OCI-LY1 (cell line): Measurements from ENCODE around the gene RYR3.

Source experiments
- H2AFZ ChIP-seq: fragments of 200-600 bp; sonication (generic), shearing (Covaris generic); 2 replicates; pipeline ENCODE4 v1.6.0; 2014; ENCODE audit warnings: antibody characterized with exemption, mild to moderate bottlenecking, low read length
- H3F3A ChIP-seq: fragments of 200-600 bp; sonication (generic), shearing (Covaris generic); 2 replicates; pipeline ENCODE4 v1.6.0; 2014; ENCODE audit warnings: mild to moderate bottlenecking, antibody characterized with exemption, low read length, moderate library complexity; ENCODE audit not compliant: insufficient read depth
- H3K27ac ChIP-seq: fragments of 200-600 bp; sonication (generic); 2 replicates; pipeline ENCODE4 v1.5.1; 2014; ENCODE audit warnings: low read length, mixed run types, mild to moderate bottlenecking, low read depth; ENCODE audit not compliant: poor library complexity, severe bottlenecking
- H3K27me3 ChIP-seq: fragments of 200-600 bp; sonication (generic); 2 replicates; pipeline ENCODE4 v1.6.0; 2014; ENCODE audit warnings: antibody characterized with exemption, mild to moderate bottlenecking, low read length, moderate library complexity; ENCODE audit not compliant: insufficient read depth
- H3K36me3 ChIP-seq: fragments of 200-600 bp; sonication (generic); 2 replicates; pipeline ENCODE4 v1.6.1; 2014; ENCODE audit warnings: mild to moderate bottlenecking, antibody characterized with exemption, low read length, moderate library complexity, mixed read lengths; ENCODE audit not compliant: insufficient read depth
- H3K4me1 ChIP-seq: fragments of 200-600 bp; sonication (generic); 2 replicates; pipeline ENCODE4 v1.5.1; 2014; ENCODE audit warnings: mild to moderate bottlenecking, low read length, moderate library complexity; ENCODE audit not compliant: insufficient read depth, severe bottlenecking
- H3K4me2 ChIP-seq: fragments of 200-600 bp; sonication (generic), shearing (Covaris generic); 2 replicates; pipeline ENCODE4 v1.6.1; 2014; ENCODE audit warnings: low read length
- H3K4me3 ChIP-seq: fragments of 200-600 bp; sonication (generic); 2 replicates; pipeline ENCODE4 v1.5.1; 2014; ENCODE audit warnings: low read length, low read depth, mild to moderate bottlenecking, mixed read lengths; ENCODE audit not compliant: poor library complexity, severe bottlenecking
- H3K79me2 ChIP-seq: fragments of 200-600 bp; shearing (Covaris generic); 2 replicates; pipeline ENCODE4 v1.6.1; 2016; ENCODE audit warnings: mixed run types, low read length, mixed read lengths; ENCODE audit not compliant: insufficient read depth
- H3K9ac ChIP-seq: fragments of 200-600 bp; sonication (generic), shearing (Covaris generic); 2 replicates; pipeline ENCODE4 v1.6.1; 2014; ENCODE audit warnings: mild to moderate bottlenecking, low read length, mixed read lengths
- H3K9me2 ChIP-seq: fragments of 200-600 bp; sonication (generic), shearing (Covaris generic); 2 replicates; pipeline ENCODE4 v1.6.1; 2014; ENCODE audit warnings: low read depth, mild to moderate bottlenecking, low read length, mixed read lengths
- H3K9me3 ChIP-seq: fragments of 200-600 bp; shearing (Covaris generic); 2 replicates; pipeline ENCODE4 v1.6.1; 2014; ENCODE audit warnings: low read length, mixed read lengths
- H4K20me1 ChIP-seq: fragments of 200-600 bp; sonication (generic), shearing (Covaris generic); 2 replicates; pipeline ENCODE4 v1.6.0; 2016; ENCODE audit warnings: mild to moderate bottlenecking, low read length; ENCODE audit not compliant: insufficient read depth
- CTCF ChIP-seq: fragments of 200-600 bp; sonication (generic), shearing (Covaris generic); IDR thresholded peaks from 2 replicates; pipeline ENCODE4 v1.5.1; 2017; ENCODE audit warnings: mild to moderate bottlenecking, antibody characterized with exemption, low read length, moderate library complexity, mixed read lengths
- EZH2 ChIP-seq: fragments of 200-600 bp; sonication (generic), shearing (Covaris generic); IDR thresholded peaks from 2 replicates; pipeline ENCODE4 v1.8.0; 2017; ENCODE audit warnings: borderline replicate concordance, mixed run types, mild to moderate bottlenecking, antibody characterized with exemption, low read length, moderate library complexity, mixed read lengths

RYR3 gene

GRCh38 chr15:33700695-33701303, 390.0 kb downstream of the RYR3 start:
- Histone ChIP-seq H3K36me3 (no peaks in the 10 kb centered on the region), H3K9me2 (no peaks in the 10 kb centered on the region), H2AFZ (no peak overlapping the region), H3K27me3 (0 out of 2 replicates have a peak, but pooled peaks cover 5% of the 10 kb centered on the region), H3K9me3 (no peaks in the 10 kb centered on the region), H4K20me1 (no peaks in the 10 kb centered on the region), H3F3A (no peaks in the 10 kb centered on the region), H3K27ac (no peak overlapping the region), H3K9ac (no peak overlapping the region), H3K79me2 (no peaks in the 10 kb centered on the region), H3K4me2 (no peak overlapping the region), H3K4me3 (no peak overlapping the region), H3K4me1 (no peaks in the 10 kb centered on the region)
- TF ChIP-seq CTCF (peak; percentile 91), EZH2 (no peak)

GRCh38 chr15:33701304-33701696, 390.5 kb downstream of the RYR3 start:
- Histone ChIP-seq H3K4me1 (no peaks in the 10 kb centered on the region), H4K20me1 (no peaks in the 10 kb centered on the region), H2AFZ (no peak overlapping the region), H3K4me3 (no peak overlapping the region), H3K27me3 (0 out of 2 replicates have a peak, but pooled peaks cover 5% of the 10 kb centered on the region), H3K9me2 (no peaks in the 10 kb centered on the region), H3K27ac (no peak overlapping the region), H3K4me2 (no peak overlapping the region), H3K9me3 (no peaks in the 10 kb centered on the region), H3K9ac (no peak overlapping the region), H3K36me3 (no peaks in the 10 kb centered on the region), H3K79me2 (no peaks in the 10 kb centered on the region), H3F3A (no peaks in the 10 kb centered on the region)
- TF ChIP-seq CTCF (no peak), EZH2 (no peak)

GRCh38 chr15:33706173-33706572, 395.4 kb downstream of the RYR3 start:
- no peaks in the 10 kb centered on the region for H3K27me3 ChIP-seq

More at GRCh38 chr15:33706173-33706572, 395.4 kb downstream of the RYR3 start:
- TF ChIP-seq CTCF = no peak
- no peak for TF ChIP-seq EZH2
- Histone ChIP-seq H3K9me3 (no peaks in the 10 kb centered on the region), H2AFZ (no peak overlapping the region), H3K9me2 (no peaks in the 10 kb centered on the region), H3K27ac (no peak overlapping the region), H3K36me3 (no peaks in the 10 kb centered on the region), H3K79me2 (no peaks in the 10 kb centered on the region), H3K4me3 (no peak overlapping the region), H3K4me1 (no peaks in the 10 kb centered on the region), H3F3A (no peaks in the 10 kb centered on the region), H3K4me2 (no peak overlapping the region), H3K9ac (no peak overlapping the region), H4K20me1 (no peaks in the 10 kb centered on the region)
